Rectal smooth muscle tissue (tissue), 1 donor: ENCODE results near the gene EVA1B.

Experiments used
- H3K27ac ChIP-seq: one replicate; pipeline ENCODE4 v1.7.0; 2013; ENCODE audit warnings: low read depth, low read length, inconsistent platforms
- H3K27me3 ChIP-seq: one replicate; pipeline ENCODE4 v1.7.0; 2013; ENCODE audit warnings: low read length; ENCODE audit not compliant: control insufficient read depth, insufficient read depth
- H3K36me3 ChIP-seq: one replicate; pipeline ENCODE4 v1.7.0; 2013; ENCODE audit warnings: low read length; ENCODE audit not compliant: control insufficient read depth, insufficient read depth
- H3K4me1 ChIP-seq: one replicate; pipeline ENCODE4 v1.7.0; 2013; ENCODE audit warnings: low read length; ENCODE audit not compliant: control insufficient read depth, insufficient read depth
- H3K4me3 ChIP-seq: one replicate; pipeline ENCODE4 v1.7.0; 2013; ENCODE audit warnings: low read length
- H3K9ac ChIP-seq: one replicate; pipeline ENCODE4 v1.7.0; 2013; ENCODE audit warnings: low read length

EVA1B gene

GRCh38 chr1:36322041-36322785 is 1.2 kb downstream of the EVA1B start:
- no peaks in the 10 kb centered on the region for H3K36me3 ChIP-seq
- peaks cover 3% of the 10 kb centered on the region for H3K4me1 ChIP-seq
- no peak overlapping the region for H3K9ac ChIP-seq
- no peaks in the 10 kb centered on the region for H3K27me3 ChIP-seq
- H3K4me3 ChIP-seq, result peak overlapping the region; percentile 58
- H3K27ac ChIP-seq, result peak overlapping the region; percentile 57

DNA sequence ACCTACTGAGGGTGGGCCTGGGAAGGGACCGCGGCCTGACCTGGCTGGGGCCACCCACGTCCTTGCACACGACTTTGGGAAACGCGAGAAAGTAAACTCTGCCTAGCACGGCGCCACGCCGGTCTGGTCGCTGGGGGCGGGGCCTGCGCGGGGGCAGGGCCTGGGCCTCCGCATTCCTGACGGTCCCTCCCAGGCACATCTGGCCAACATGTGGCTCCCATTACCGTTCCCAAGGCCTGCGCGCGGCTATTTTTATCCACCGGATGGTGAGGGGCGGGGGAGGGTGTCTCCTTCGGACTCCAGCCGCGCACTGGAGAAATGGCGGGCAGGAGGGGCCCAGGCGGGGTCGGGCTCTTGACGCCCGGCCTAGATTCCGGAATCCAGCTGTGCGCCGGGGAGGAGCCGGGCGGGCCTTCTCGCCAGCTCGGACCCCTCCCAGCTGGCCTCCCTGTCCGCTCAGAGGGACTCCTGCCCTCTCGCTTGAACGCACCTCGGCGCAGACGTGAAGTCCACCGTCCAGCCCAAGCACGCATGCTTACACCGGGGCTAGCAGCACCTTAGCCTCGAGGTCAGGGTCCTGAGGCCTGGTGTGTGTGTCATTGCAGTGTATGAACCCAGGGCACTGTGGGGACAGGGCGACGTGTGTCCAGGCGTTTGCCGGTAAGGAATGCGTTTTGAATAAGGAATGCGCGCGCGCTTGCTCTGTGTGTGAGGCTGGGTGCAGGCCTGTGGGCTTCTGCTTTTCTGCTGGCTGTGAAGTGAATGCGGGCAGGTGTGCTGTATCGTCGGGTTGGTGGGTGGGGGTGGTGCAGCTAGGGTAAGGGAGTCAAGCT is 2.1 kb downstream of the EVA1B start:
- H3K36me3 ChIP-seq, result no peaks in the 10 kb centered on the region
- H3K4me1 ChIP-seq, result peaks cover 3% of the 10 kb centered on the region
- H3K4me3 ChIP-seq, result peak overlapping the region; percentile 58
- no peaks in the 10 kb centered on the region for H3K27me3 ChIP-seq
- H3K9ac ChIP-seq, result no peak overlapping the region
- H3K27ac ChIP-seq, result peak overlapping the region; percentile 53

- Histone ChIP-seq H3K27me3 (no peaks in the 10 kb centered on the region), H3K36me3 (no peaks in the 10 kb centered on the region), H3K4me1 (peaks cover 3% of the 10 kb centered on the region), H3K4me3 (peak overlapping the region; percentile 58), H3K27ac (no peak overlapping the region), H3K9ac (no peak overlapping the region)
Observed at GRCh38 chr1:36320767-36321118, 2.7 kb downstream of the EVA1B start.

DNA sequence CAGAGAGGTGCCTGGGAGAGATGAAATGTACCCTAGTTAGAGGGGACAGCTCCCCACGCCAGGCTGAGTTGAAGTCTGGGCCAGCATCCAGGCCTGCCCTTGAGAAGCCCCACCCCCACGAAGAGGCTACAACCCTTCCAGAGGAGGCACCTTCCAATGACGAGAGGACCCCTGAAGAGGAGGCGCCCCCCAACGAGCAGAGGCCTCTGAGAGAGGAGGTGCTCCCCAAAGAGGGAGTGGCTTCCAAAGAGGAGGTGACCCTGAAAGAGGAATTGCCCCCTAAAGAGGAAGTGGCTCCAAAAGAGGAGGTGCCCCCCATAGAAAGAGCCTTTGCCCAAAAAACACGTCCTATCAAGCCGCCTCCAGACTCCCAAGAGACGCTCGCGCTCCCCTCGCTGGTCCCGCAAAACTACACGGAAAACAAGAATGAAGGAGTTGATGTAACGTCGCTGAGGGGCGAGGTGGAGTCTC is 3.1 kb downstream of the EVA1B start:
- no peaks in the 10 kb centered on the region for H3K27me3 ChIP-seq
- H3K4me1 ChIP-seq, result peaks cover 3% of the 10 kb centered on the region
- no peaks in the 10 kb centered on the region for H3K36me3 ChIP-seq
- peak overlapping the region; percentile 58 for H3K4me3 ChIP-seq
- H3K27ac ChIP-seq, result no peak overlapping the region
- H3K9ac ChIP-seq, result no peak overlapping the region

GRCh38 chr1:36309397-36309796 is 14.0 kb downstream of the EVA1B start:
- H3K4me1 ChIP-seq, result peaks cover 5% of the 10 kb centered on the region
- no peak overlapping the region for H3K4me3 ChIP-seq
- no peak overlapping the region for H3K9ac ChIP-seq
- H3K27ac ChIP-seq, result no peak overlapping the region
- H3K36me3 ChIP-seq, result no peaks in the 10 kb centered on the region
- no peaks in the 10 kb centered on the region for H3K27me3 ChIP-seq

DNA sequence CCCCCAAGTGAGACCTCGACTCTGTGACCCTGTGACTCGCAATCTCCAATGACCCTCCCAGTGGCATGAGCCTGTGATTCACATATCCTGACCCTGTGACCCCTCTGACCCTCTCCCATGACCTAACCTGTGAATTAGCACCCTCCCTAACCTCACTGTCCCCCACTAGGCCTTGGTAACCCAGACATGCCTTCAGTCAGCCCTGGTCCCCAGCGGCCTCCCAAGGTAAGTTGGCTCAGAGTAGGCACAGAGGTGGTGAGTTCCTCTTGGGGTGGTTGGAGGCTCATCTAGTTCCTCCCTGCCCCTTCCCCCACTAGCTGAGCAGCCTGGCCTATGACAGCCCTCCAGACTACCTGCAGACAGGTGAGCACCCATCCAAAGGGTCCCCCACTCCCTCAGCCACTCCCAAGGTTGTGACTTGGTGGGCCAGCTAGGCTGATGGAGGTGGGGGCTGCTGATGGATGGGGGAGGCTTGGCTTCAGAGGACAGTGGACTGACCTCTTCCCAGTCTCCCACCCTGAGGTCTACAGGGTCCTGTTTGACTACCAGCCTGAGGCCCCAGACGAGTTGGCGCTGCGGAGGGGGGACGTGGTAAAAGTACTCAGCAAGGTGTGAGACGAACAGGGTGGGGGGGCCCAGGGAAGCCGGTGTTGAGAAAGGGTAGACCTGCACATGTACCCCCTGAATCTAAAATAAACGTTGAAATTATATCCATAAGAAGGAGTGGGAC is 15.7 kb downstream of the EVA1B start:
- H3K27ac ChIP-seq, result no peak overlapping the region
- no peaks in the 10 kb centered on the region for H3K27me3 ChIP-seq
- H3K36me3 ChIP-seq, result peaks cover under 1% of the 10 kb centered on the region
- peaks cover 5% of the 10 kb centered on the region for H3K4me1 ChIP-seq
- no peak overlapping the region for H3K9ac ChIP-seq
- peak overlapping the region; percentile 90 for H3K4me3 ChIP-seq

DNA sequence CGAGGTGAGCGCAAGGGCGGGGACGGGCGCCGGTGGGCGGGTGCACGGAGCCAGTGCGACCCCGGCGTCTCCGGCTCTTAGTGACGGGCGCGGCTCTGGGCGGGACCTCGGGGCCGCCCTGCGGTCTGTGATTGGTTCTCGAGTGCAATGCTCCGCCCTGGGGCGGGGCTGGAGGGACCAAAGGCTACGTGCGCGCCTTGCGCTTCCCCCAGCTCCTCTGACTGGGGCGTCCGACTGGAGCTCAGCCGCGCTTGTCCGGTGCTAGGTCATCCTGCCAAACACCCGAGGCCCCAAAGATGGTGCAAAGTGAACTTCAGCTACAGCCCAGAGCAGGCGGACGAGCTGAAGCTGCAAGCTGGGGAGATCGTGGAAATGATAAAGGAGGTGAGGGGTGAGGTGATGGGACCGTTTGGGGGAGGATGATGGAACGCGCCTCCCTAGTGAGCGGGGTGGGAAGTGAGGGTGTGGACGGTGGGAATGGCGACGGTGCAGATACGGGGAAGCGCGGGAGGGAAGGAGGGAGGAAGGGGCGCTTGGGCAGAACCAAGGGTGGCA is 16.5 kb downstream of the EVA1B start:
- Histone ChIP-seq H3K9ac (peak overlapping the region; percentile 19), H3K4me1 (peaks cover 5% of the 10 kb centered on the region), H3K36me3 (peaks cover 8% of the 10 kb centered on the region), H3K27ac (no peak overlapping the region), H3K4me3 (peak overlapping the region; percentile 90), H3K27me3 (no peaks in the 10 kb centered on the region)

DNA sequence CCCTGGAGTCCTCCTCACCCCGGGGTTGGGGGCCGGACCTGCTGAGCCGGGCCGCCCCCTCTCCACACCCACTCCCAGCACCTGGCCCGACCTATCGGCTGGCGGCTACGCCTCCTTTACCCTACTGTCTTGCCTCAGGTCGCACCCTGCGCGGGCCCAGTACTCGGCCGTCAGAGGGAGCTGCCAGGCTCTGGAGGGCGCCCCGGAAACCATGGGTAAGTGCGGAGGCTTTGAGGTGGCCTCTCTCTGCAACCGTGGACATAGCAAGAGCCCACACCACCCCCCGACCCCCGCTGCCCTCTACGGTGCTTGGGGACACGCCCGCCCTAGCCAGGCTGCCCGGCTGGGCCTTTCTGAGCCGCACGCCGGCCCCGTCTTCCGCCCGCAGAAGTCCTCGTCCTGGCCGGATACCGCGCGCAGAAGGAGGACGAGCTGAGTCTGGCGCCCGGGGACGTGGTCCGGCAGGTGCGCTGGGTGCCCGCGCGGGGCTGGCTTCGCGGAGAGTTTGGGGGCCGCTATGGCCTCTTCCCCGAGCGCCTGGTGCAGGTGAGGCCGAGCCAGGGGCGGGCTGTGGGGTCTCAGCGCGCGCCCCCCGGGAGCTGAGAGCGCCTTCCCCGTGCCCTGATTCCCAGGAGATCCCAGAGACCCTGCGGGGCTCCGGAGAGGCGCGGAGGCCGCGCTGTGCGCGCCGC is 17.1 kb downstream of the EVA1B start, which contains the start of gene SH3D21:
TSS of gene SH3D21 (plus strand) at position 159 of the 692 bp plus-strand sequence. CDS start at position 212, 53 bp downstream.
- Histone ChIP-seq H3K27ac (no peak within 1 kb of the TSS), H3K4me3 (peak within 1 kb of the TSS; percentile 90), H3K4me1 (peaks cover 5% of the 10 kb centered on the region), H3K27me3 (no peaks in the 10 kb centered on the region), H3K9ac (peak within 1 kb of the TSS; percentile 19), H3K36me3 (peaks cover 14% of the 10 kb centered on the region)

DNA sequence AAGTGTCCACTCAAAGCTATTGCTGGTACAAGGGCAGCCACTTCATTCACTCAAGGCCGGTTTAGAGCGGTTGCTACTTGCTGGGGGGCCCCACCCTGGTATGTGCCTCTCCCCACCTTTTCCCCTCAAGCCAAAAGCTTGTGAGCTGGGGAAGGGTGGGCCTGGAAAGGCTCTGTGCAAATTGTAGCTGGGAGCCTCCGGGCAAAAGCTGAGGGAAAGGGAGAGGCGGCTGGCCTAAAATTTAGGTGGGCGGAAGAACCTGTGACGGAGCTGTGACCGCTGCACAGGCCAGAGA is 17.6 kb downstream of the EVA1B start:
- Histone ChIP-seq H3K9ac (no peak overlapping the region), H3K4me3 (peak overlapping the region; percentile 13), H3K4me1 (peaks cover 5% of the 10 kb centered on the region), H3K36me3 (peaks cover 19% of the 10 kb centered on the region), H3K27ac (no peak overlapping the region), H3K27me3 (no peaks in the 10 kb centered on the region)

- Histone ChIP-seq H3K36me3 (peaks cover 21% of the 10 kb centered on the region), H3K27me3 (no peaks in the 10 kb centered on the region)
Observed at GRCh38 chr1:36304970-36305914, 18.2 kb downstream of the EVA1B start.

DNA sequence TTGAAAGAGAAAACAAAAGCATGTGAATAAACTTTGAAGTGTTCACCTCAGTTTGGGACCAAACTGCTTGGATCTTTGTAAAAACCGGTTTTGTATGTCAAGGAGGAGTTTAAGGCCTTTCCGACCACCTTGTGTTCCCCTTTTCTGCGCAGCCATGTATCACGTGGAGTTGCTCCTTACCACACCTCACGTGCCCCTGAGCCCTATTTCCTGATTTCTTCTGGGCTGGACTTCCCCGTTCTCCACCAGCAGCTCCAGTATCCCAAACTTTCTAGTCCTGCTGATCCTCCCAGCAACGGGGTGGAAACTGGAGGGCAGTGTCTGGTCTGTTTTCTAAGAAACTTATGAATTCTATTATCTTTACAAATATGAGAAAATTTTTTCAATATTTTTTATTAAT is 18.9 kb downstream of the EVA1B start:
- Histone ChIP-seq H3K4me3 (no peak overlapping the region), H3K36me3 (peaks cover 25% of the 10 kb centered on the region), H3K27ac (no peak overlapping the region), H3K9ac (no peak overlapping the region), H3K4me1 (peaks cover 5% of the 10 kb centered on the region), H3K27me3 (no peaks in the 10 kb centered on the region)

More at GRCh38 chr1:36304970-36305914, 18.2 kb downstream of the EVA1B start:
- Histone ChIP-seq H3K9ac (no peak overlapping the region), H3K27ac (no peak overlapping the region), H3K4me1 (peaks cover 5% of the 10 kb centered on the region), H3K4me3 (peak overlapping the region; percentile 13)
